ENCODE data around the gene DMPK. TPM values are rescaled to one million over a fixed set of nuclear protein-coding genes. Genes with fewer than 3 reads are reported as not detected.

Gene DMPK
- total and polyA plus RNA-seq, 2 of the 4 experiments (the other 2 are of a cell fraction), result 7.9 to 50.7 TPM

GRCh38 chr19:45815481-45816216, 33.4 kb upstream of the DMPK start:
- Histone ChIP-seq H3K4me2 (ENCODE audit: low read depth, low read length) (no peak overlapping the region), H3K9me3 (ENCODE audit: control insufficient read depth, insufficient read depth, low read length) (no peaks in the 10 kb centered on the region), H3K18ac (ENCODE audit: low read depth, low read length) (no peak overlapping the region), H4K91ac (ENCODE audit: insufficient read depth, low read depth, low read length) (no peak overlapping the region), H3K36me3 (ENCODE audit: control insufficient read depth, insufficient read depth, low read length) (peaks cover 20% of the 10 kb centered on the region), H4K20me1 (ENCODE audit: insufficient read depth, low read length) (peaks cover 7% of the 10 kb centered on the region), H2AK9ac (replicated peaks; ENCODE audit: low read depth, low read length, poor library complexity) (no peak overlapping the region), H3K4ac (ENCODE audit: low read depth, low read length) (no peak overlapping the region), H2BK15ac (ENCODE audit: low read depth, low read length) (no peak overlapping the region), H3K79me1 (ENCODE audit: low read depth in 1 of 2, low read length in 2 of 2) (no peaks in the 10 kb centered on the region; a peak in 1 of 4 replicates), H2AFZ (replicated peaks; ENCODE audit: low read length, poor library complexity) (no peak overlapping the region), H3K9me1 (ENCODE audit: insufficient read depth, low read length) (peaks cover 1% of the 10 kb centered on the region), H3K4me1 (ENCODE audit: control insufficient read depth, insufficient read depth, low read length) (peaks cover under 1% of the 10 kb centered on the region), H2BK5ac (ENCODE audit: low read depth, low read length, poor library complexity, severe bottlenecking) (no peak overlapping the region), H3K27me3 (ENCODE audit: control insufficient read depth, insufficient read depth, low read length) (no peaks in the 10 kb centered on the region), H3K9ac (ENCODE audit: low read depth, low read length) (no peak overlapping the region), H2BK120ac (ENCODE audit: low read depth, low read length) (no peak overlapping the region), H3K27ac (ENCODE audit: insufficient read depth, low read length) (no peak overlapping the region), H2BK20ac (ENCODE audit: low read depth, low read length) (no peak overlapping the region), H4K8ac (ENCODE audit: low read depth in 2 of 2, low read length in 2 of 2) (no peak overlapping the region), H4K5ac (ENCODE audit: low read depth, low read length) (no peak overlapping the region), H3K4me3 (ENCODE audit: insufficient read depth, low read depth, low read length) (no peak overlapping the region), H3K14ac (replicated peaks; ENCODE audit: low read depth, low read length) (no peak overlapping the region), H3K23ac (ENCODE audit: low read depth, low read length) (no peak overlapping the region), H3K56ac (ENCODE audit: extremely low read depth, insufficient read depth, low read length) (no peak overlapping the region), H2AK5ac (ENCODE audit: low read depth, low read length) (no peak overlapping the region)
- TF ChIP-seq CEBPB (IDR thresholded peaks at IDR 0.05; ENCODE audit: low read depth, low read length), result no peak
- TF ChIP-seq FOS (IDR thresholded peaks at IDR 0.05; ENCODE audit: low read depth, low read length), result no peak
- TF ChIP-seq MAZ (IDR thresholded peaks at IDR 0.05; ENCODE audit: borderline replicate concordance, low read depth, low read length), result no peak
- TF ChIP-seq, protein P1, sequence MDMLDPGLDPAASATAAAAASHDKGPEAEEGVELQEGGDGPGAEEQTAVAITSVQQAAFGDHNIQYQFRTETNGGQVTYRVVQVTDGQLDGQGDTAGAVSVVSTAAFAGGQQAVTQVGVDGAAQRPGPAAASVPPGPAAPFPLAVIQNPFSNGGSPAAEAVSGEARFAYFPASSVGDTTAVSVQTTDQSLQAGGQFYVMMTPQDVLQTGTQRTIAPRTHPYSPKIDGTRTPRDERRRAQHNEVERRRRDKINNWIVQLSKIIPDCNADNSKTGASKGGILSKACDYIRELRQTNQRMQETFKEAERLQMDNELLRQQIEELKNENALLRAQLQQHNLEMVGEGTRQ (IDR thresholded peaks at IDR 0.05; ENCODE audit: low read depth, low read length), result no peak
- TF ChIP-seq RAD21 (IDR thresholded peaks at IDR 0.05; ENCODE audit: low read length), result no peak
- TF ChIP-seq MAFK (IDR thresholded peaks at IDR 0.05; ENCODE audit: low read depth, low read length), result no peak
- no peak for TF ChIP-seq POLR2A (IDR thresholded peaks at IDR 0.05; ENCODE audit: low read depth, low read length)
- ChIA-PET POLR2A (ENCODE audit: unreplicated experiment) (no interaction called here), CTCF (no interaction called here)
- dilution Hi-C loops (cut with HindIII; ENCODE audit: low sequenced_read_pairs, unreplicated experiment), result no loop called here
- 21% methylated on average over 8 of the region's 44 CpGs; no CpG with 5 or more reads in 1 of the 2 experiments for WGBS, 2 experiments (ENCODE audit: extremely low coverage in 2 of 2, insufficient read length in 1 of 2)
- ATAC-seq (ENCODE audit: low read depth) (no peak), DNase-seq (no peak)
- in situ Hi-C loops (cut with MboI; ENCODE audit: low sequenced_read_pairs), result no loop called here
- intact Hi-C loops (cut with micrococcal nuclease), result no loop called here
- no TSS peak for BruUV-seq (replicated peaks)
